Measurements from ENCODE around the gene KIRREL3. TPM values are rescaled to one million over a fixed set of nuclear protein-coding genes. Genes with fewer than 3 reads are reported as not detected.

KIRREL3 gene
- polyA plus RNA-seq, 1 donor (not counting 4 experiments of a cell fraction or from before 2014, with no cell fraction given), result 0.04 TPM

- Histone ChIP-seq H3K36me3 (ENCODE audit: control insufficient read depth in 2 of 2, extremely low read depth in 1 of 2, insufficient read depth in 2 of 2, low read length in 2 of 2) (no peaks in the 10 kb centered on the region), H3K9me3 (ENCODE audit: control insufficient read depth, low read depth, low read length) (no peaks in the 10 kb centered on the region), H3K27me3 (ENCODE audit: control insufficient read depth, extremely low read depth, insufficient read depth, low read length) (no peaks in the 10 kb centered on the region), H3K4me2 (ENCODE audit: control insufficient read depth, extremely low read depth, insufficient read depth, low read depth, low read length) (no peak overlapping the region), H3K27ac (ENCODE audit: control insufficient read depth, insufficient read depth, low read length) (no peak overlapping the region), H2AFZ (ENCODE audit: control insufficient read depth, low read length) (no peak overlapping the region), H3K4me3 (ENCODE audit: control insufficient read depth in 2 of 3, extremely low read depth in 1 of 3, insufficient read depth in 2 of 3, low read depth in 1 of 3, low read length in 3 of 3) (no peak overlapping the region), H3K9ac (ENCODE audit: control insufficient read depth, extremely low read depth, insufficient read depth, low read length) (no peak overlapping the region), H4K20me1 (ENCODE audit: control insufficient read depth, extremely low read depth, insufficient read depth, low read length) (no peaks in the 10 kb centered on the region), H3K79me2 (ENCODE audit: control insufficient read depth, insufficient read depth, low read length) (no peaks in the 10 kb centered on the region), H3K9me1 (ENCODE audit: control insufficient read depth, extremely low read depth, insufficient read depth, low read length) (no peaks in the 10 kb centered on the region), H3K4me1 (ENCODE audit: control insufficient read depth, extremely low read depth, insufficient read depth, low read length) (no peaks in the 10 kb centered on the region)
- FAIRE-seq (no peak), DNase-seq (ENCODE audit: low read depth, low spot score) (no peak)
- TF ChIP-seq CTCF (optimal IDR thresholded peaks at IDR 0.05 in 1 of 3, IDR thresholded peaks at IDR 0.05 in 1 of 3, conservative IDR thresholded peaks at IDR 0.05 in 1 of 3; ENCODE audit: extremely low read depth in 1 of 3, insufficient read depth in 2 of 3, low read length in 3 of 3), result no peak
- no peak for TF ChIP-seq EZH2 (IDR thresholded peaks at IDR 0.05; ENCODE audit: low read length)
- dilution Hi-C loops (cut with MboI; ENCODE audit: extremely low pct_ligation_motif_present, low sequenced_read_pairs), result no loop called here
Measured at GRCh38 chr11:126948563-126948962, 52.0 kb downstream of the KIRREL3 start.

DNA sequence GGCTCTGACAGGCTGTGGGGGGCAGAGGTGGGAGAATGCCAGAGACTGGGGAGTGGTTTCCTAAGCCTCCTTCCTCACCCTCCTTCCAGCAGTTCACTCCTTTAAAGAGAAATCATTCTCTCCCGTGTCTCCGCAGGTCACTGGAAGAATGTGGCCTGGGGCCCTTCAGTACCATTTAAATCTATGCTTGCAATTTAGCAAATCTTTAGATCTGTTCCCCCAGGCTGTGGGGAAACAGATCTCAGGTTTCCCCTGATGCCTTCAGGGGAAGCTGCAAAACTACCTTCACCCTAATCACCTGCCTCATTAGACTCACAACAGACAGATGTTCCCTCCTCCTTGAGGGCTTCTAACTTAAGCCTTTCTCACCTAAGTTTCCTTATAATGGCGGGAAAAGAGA lies 55.3 kb downstream of the KIRREL3 start:
- Histone ChIP-seq H3K27me3 (ENCODE audit: control insufficient read depth, extremely low read depth, insufficient read depth, low read length) (no peaks in the 10 kb centered on the region), H3K36me3 (ENCODE audit: control insufficient read depth in 2 of 2, extremely low read depth in 1 of 2, insufficient read depth in 2 of 2, low read length in 2 of 2) (no peaks in the 10 kb centered on the region), H3K4me3 (ENCODE audit: control insufficient read depth in 2 of 3, extremely low read depth in 1 of 3, insufficient read depth in 2 of 3, low read depth in 1 of 3, low read length in 3 of 3) (no peak overlapping the region), H3K79me2 (ENCODE audit: control insufficient read depth, insufficient read depth, low read length) (no peaks in the 10 kb centered on the region), H3K27ac (ENCODE audit: control insufficient read depth, insufficient read depth, low read length) (no peak overlapping the region), H4K20me1 (ENCODE audit: control insufficient read depth, extremely low read depth, insufficient read depth, low read length) (no peaks in the 10 kb centered on the region), H3K9me1 (ENCODE audit: control insufficient read depth, extremely low read depth, insufficient read depth, low read length) (no peaks in the 10 kb centered on the region), H3K9me3 (ENCODE audit: control insufficient read depth, low read depth, low read length) (no peaks in the 10 kb centered on the region), H3K4me2 (ENCODE audit: control insufficient read depth, extremely low read depth, insufficient read depth, low read depth, low read length) (no peak overlapping the region), H2AFZ (ENCODE audit: control insufficient read depth, low read length) (no peak overlapping the region), H3K4me1 (ENCODE audit: control insufficient read depth, extremely low read depth, insufficient read depth, low read length) (no peaks in the 10 kb centered on the region), H3K9ac (ENCODE audit: control insufficient read depth, extremely low read depth, insufficient read depth, low read length) (no peak overlapping the region)
- DNase-seq (ENCODE audit: low read depth, low spot score) (no peak), FAIRE-seq (no peak)
- no peak for TF ChIP-seq CTCF (optimal IDR thresholded peaks at IDR 0.05 in 1 of 3, IDR thresholded peaks at IDR 0.05 in 1 of 3, conservative IDR thresholded peaks at IDR 0.05 in 1 of 3; ENCODE audit: extremely low read depth in 1 of 3, insufficient read depth in 2 of 3, low read length in 3 of 3)
- TF ChIP-seq EZH2 (IDR thresholded peaks at IDR 0.05; ENCODE audit: low read length), result no peak
- dilution Hi-C loops (cut with MboI; ENCODE audit: extremely low pct_ligation_motif_present, low sequenced_read_pairs), result no loop called here
